NCI-H2107 (cell line): ENCODE measurements around the gene ZNF740.

Source experiments
- DNase-seq: peaks from one replicate; lab custom pipeline; 2025; lab: John Stamatoyannopoulos, UW

The ZNF740 gene

GRCh38 chr12:53227836-53228235 is 47.3 kb downstream of the ZNF740 start:
- no peak for DNase-seq

- no peak for DNase-seq
Observed at GRCh38 chr12:53229454-53229853, 48.9 kb downstream of the ZNF740 start.

GRCh38 chr12:53230108-53230845 is 49.8 kb downstream of the ZNF740 start:
- no peak for DNase-seq

GRCh38 chr12:53231671-53231920 is 51.1 kb downstream of the ZNF740 start:
- DNase-seq: no peak

GRCh38 chr12:53231921-53232645 is 51.6 kb downstream of the ZNF740 start, which contains the start of gene RARG:
TSS of gene RARG (minus strand) at chr12:53232209. CDS start at chr12:53227545, 4,664 bp downstream.
- no peak for DNase-seq

GRCh38 chr12:53232646-53233461 is 52.3 kb downstream of the ZNF740 start:
- DNase-seq: no peak

GRCh38 chr12:53233671-53234121 is 53.2 kb downstream of the ZNF740 start:
- DNase-seq: no peak

- no peak for DNase-seq
Observed at GRCh38 chr12:53234271-53234914, 53.9 kb downstream of the ZNF740 start.

GRCh38 chr12:53235164-53235563 is 54.6 kb downstream of the ZNF740 start:
- no peak for DNase-seq

GRCh38 chr12:53235742-53236442 is 55.4 kb downstream of the ZNF740 start:
- DNase-seq: no peak

GRCh38 chr12:53236443-53237111 is 56.1 kb downstream of the ZNF740 start:
- no peak for DNase-seq

- DNase-seq: no peak
Observed at GRCh38 chr12:53239643-53240258, 59.2 kb downstream of the ZNF740 start.

- no peak for DNase-seq
Observed at GRCh38 chr12:53241623-53242412, 61.3 kb downstream of the ZNF740 start.

- DNase-seq: no peak
Observed at GRCh38 chr12:53244337-53244736, 63.8 kb downstream of the ZNF740 start.
